ENCODE results near the gene TIMP3. TPM values are rescaled to one million over a fixed set of nuclear protein-coding genes. Genes with fewer than 3 reads are reported as not detected.

TIMP3 gene
- total and polyA plus RNA-seq, 10 donors, result 19.7 to 689 (median 367) TPM

DNA sequence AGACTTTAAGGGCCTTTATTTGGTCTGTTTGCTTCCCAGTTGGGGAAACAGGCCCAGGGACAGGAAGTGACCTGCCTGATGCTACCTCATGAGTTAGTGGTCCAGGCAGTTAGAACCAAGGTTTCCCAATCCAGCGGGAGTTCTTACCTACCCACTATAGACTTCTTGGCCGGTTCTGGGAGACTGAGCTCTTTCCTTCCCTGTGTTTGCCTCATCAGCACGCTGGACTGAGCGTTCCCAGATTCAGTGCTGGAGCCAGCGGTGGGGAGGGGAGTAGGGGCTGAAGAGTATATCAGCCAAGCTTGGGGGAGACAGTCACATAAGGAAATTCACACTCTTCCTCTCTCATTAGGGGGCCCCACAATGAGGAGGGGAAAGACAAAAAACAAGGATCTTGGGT is 27.1 kb downstream of the TIMP3 start:
- TF ChIP-seq POLR2A (IDR thresholded peaks at IDR 0.05) (no peak), POLR2AphosphoS5 (IDR thresholded peaks at IDR 0.05) (peak in 1 of 3 donors; percentile 29)
- TF ChIP-seq, protein P1, sequence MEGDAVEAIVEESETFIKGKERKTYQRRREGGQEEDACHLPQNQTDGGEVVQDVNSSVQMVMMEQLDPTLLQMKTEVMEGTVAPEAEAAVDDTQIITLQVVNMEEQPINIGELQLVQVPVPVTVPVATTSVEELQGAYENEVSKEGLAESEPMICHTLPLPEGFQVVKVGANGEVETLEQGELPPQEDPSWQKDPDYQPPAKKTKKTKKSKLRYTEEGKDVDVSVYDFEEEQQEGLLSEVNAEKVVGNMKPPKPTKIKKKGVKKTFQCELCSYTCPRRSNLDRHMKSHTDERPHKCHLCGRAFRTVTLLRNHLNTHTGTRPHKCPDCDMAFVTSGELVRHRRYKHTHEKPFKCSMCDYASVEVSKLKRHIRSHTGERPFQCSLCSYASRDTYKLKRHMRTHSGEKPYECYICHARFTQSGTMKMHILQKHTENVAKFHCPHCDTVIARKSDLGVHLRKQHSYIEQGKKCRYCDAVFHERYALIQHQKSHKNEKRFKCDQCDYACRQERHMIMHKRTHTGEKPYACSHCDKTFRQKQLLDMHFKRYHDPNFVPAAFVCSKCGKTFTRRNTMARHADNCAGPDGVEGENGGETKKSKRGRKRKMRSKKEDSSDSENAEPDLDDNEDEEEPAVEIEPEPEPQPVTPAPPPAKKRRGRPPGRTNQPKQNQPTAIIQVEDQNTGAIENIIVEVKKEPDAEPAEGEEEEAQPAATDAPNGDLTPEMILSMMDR (IDR thresholded peaks at IDR 0.05 in 8 of 11, conservative IDR thresholded peaks at IDR 0.05 in 3 of 11), result peak in 1 of 11 experiments; percentile 2
- H3K4me3 ChIP-seq, result no peak overlapping the region
- WGBS, 5 donors, result 56 to 84% (median 69%) methylated on average over 5 of the region's 5 CpGs
- no peak for DNase-seq
- H3K36me3 ChIP-seq, result peaks cover 0 to 35% (median 0%) of the 10 kb centered on the region in 6 donors
- H3K4me1 ChIP-seq, result peaks cover 22 to 93% (median 63%) of the 10 kb centered on the region in 6 donors
- no peaks in the 10 kb centered on the region for H3K27me3 ChIP-seq (replicated peaks in 1 of 7)
- intact Hi-C loops (cut with DNase I; ENCODE audit: low total_unique reads), result no loop called here
- H3K9me3 ChIP-seq, result no peaks in the 10 kb centered on the region
- H3K27ac ChIP-seq, result peak overlapping the region in 6 of 8 donors; percentile 49 to 78 (median 72)

GRCh38 chr22:32829451-32829851 is 27.9 kb downstream of the TIMP3 start:
- Histone ChIP-seq H3K9me3 (no peaks in the 10 kb centered on the region), H3K27ac (peak overlapping the region in 6 of 8 donors; percentile 60 to 78 (median 72)), H3K27me3 (replicated peaks in 1 of 7) (no peaks in the 10 kb centered on the region), H3K4me3 (no peak overlapping the region), H3K36me3 (peaks cover 0 to 44% (median 0%) of the 10 kb centered on the region in 6 donors), H3K4me1 (peaks cover 20 to 91% (median 59%) of the 10 kb centered on the region in 6 donors)
- TF ChIP-seq POLR2A (IDR thresholded peaks at IDR 0.05) (no peak), POLR2AphosphoS5 (IDR thresholded peaks at IDR 0.05) (peak; percentile 42 to 62 (median 57))
- TF ChIP-seq, protein P1 (IDR thresholded peaks at IDR 0.05 in 8 of 11, conservative IDR thresholded peaks at IDR 0.05 in 3 of 11), result no peak
- DNase-seq, result no peak
- WGBS, 5 donors, result 73 to 96% (median 81%) methylated on average over 10 of the region's 10 CpGs
- intact Hi-C loops (cut with DNase I; ENCODE audit: low total_unique reads), result no loop called here

- no peaks in the 10 kb centered on the region for H3K9me3 ChIP-seq
- peak overlapping the region in 7 of 8 donors; percentile 60 to 78 (median 75) for H3K27ac ChIP-seq
- no peak overlapping the region for H3K4me3 ChIP-seq
- WGBS, 5 donors, result 53 to 76% (median 67%) methylated on average over 10 to 11 of the region's 11 CpGs
- H3K27me3 ChIP-seq (replicated peaks in 1 of 7), result no peaks in the 10 kb centered on the region
- TF ChIP-seq POLR2A (IDR thresholded peaks at IDR 0.05) (no peak), POLR2AphosphoS5 (IDR thresholded peaks at IDR 0.05) (peak; percentile 75 to 87 (median 85))
- DNase-seq, result peak; percentile 88
- intact Hi-C loops (cut with DNase I; ENCODE audit: low total_unique reads), result no loop called here
- H3K36me3 ChIP-seq, result peaks cover 0 to 54% (median 2%) of the 10 kb centered on the region in 6 donors
- peaks cover 20 to 88% (median 55%) of the 10 kb centered on the region in 6 donors for H3K4me1 ChIP-seq
These were observed 29.0 kb downstream of the TIMP3 start for GRCh38 chr22:32830473-32830872.

DNA sequence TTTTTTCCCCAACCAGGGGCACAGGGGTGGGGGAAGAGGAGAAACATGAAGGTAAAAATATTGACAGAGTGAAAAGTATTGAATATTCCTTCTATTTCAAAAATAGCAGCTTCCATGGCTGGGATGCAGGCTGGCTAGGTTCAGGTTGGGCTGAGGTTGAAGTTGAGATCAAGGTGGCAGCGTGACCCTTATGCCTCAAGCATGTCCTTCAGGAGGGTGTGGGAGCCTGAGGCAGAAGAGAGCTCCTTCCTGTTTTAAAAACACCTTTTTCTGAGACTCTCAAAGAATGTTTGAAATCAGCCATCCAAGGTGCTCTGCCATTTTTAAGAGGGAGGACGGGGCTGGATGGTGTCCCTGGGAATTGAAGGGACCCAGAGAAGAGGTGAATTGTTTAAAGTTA is 29.5 kb downstream of the TIMP3 start:
- DNase-seq, result no peak
- H3K4me1 ChIP-seq, result peaks cover 20 to 87% (median 53%) of the 10 kb centered on the region in 6 donors
- intact Hi-C loops (cut with DNase I; ENCODE audit: low total_unique reads), result no loop called here
- TF ChIP-seq, protein P1 (IDR thresholded peaks at IDR 0.05 in 8 of 11, conservative IDR thresholded peaks at IDR 0.05 in 3 of 11), result no peak
- no peak for TF ChIP-seq POLR2A (IDR thresholded peaks at IDR 0.05)
- no peak for TF ChIP-seq POLR2AphosphoS5 (IDR thresholded peaks at IDR 0.05)
- 60 to 76% (median 68%) methylated on average over 2 of the region's 2 CpGs for WGBS, 5 donors
- peak overlapping the region; percentile 48 to 78 (median 74) for H3K27ac ChIP-seq
- H3K27me3 ChIP-seq (replicated peaks in 1 of 7), result no peaks in the 10 kb centered on the region
- peaks cover 0 to 59% (median 2%) of the 10 kb centered on the region in 6 donors for H3K36me3 ChIP-seq
- no peaks in the 10 kb centered on the region for H3K9me3 ChIP-seq
- H3K4me3 ChIP-seq, result no peak overlapping the region

All from spleen (tissue), 11 donors.